T-cell (primary cell): ENCODE measurements around the gene MICU1. TPM values are rescaled to one million over a fixed set of nuclear protein-coding genes. Genes with fewer than 3 reads are reported as not detected.
A peak's percentile ranks its signal among the peaks of the same experiment; 100 is the strongest.

Experiments
- ATAC-seq, 4 experiments: fragments of 200-7000 bp in 3 of 4; fragments of 150-1000 bp in 1 of 4; cut with Tn5 transposase; replicated peaks in 1 of 4; 1 replicate in 3 of 4; 2 replicates in 1 of 4; pipeline ENCODE4 v1.10.0; 2021; ENCODE audit warnings: moderate library complexity in 3 of 4, mild to moderate bottlenecking in 2 of 4, moderate number of reproducible peaks in 1 of 4
- CTCF ChIA-PET, 2 donors: fragments of 300-600 bp; sonication (Branson Sonifier 250); formaldehyde crosslinking; loops; one replicate each; lab custom pipeline; 2022; ENCODE audit warnings: antibody characterized with exemption in 2 of 2; lab: Charles Lee
- POLR2A ChIA-PET, 2 donors: fragments of 300-600 bp; sonication (Branson Sonifier 250); formaldehyde crosslinking; loops; one replicate each; lab custom pipeline; 2022; ENCODE audit warnings: antibody characterized with exemption in 2 of 2; lab: Charles Lee
- DNase-seq, 35 experiments: peaks; one replicate each; pipeline versions ENCODE4 v3.0.0 to v3.0.0-alpha.2; 2013 to 2023
- H3K27ac ChIP-seq: one replicate; pipeline ENCODE4 v1.5.1; 2013; ENCODE audit warnings: low read length
- H3K27me3 ChIP-seq, 2 experiments: replicated peaks in 1 of 2; 1 replicate in 1 of 2; 2 replicates in 1 of 2; pipeline versions ENCODE4 v1.6.1 to v1.7.0; 2013; ENCODE audit warnings: low read length in 1 of 2, mixed read lengths in 1 of 2; ENCODE audit not compliant: control insufficient read depth in 2 of 2, insufficient read depth in 2 of 2; ENCODE audit errors: extremely low read depth in 1 of 2
- H3K36me3 ChIP-seq, 2 donors: 1 replicate in 1 of 2; 2 replicates in 1 of 2; pipeline versions ENCODE4 v1.6.1 to v1.7.0; 2013; ENCODE audit warnings: low read length in 1 of 2; ENCODE audit not compliant: control insufficient read depth in 2 of 2, insufficient read depth in 1 of 2; ENCODE audit errors: extremely low read depth in 1 of 2
- H3K4me1 ChIP-seq, 2 experiments: 1 replicate in 1 of 2; 2 replicates in 1 of 2; pipeline versions ENCODE4 v1.6.1 to v1.7.0; 2013; ENCODE audit warnings: low read length in 2 of 2, mixed read lengths in 1 of 2; ENCODE audit not compliant: insufficient read depth in 2 of 2, control insufficient read depth in 1 of 2; ENCODE audit errors: extremely low read depth in 1 of 2
- H3K4me3 ChIP-seq, 2 donors: 1 replicate in 1 of 2; 2 replicates in 1 of 2; pipeline versions ENCODE4 v1.5.1 to v1.7.0; 2013; ENCODE audit warnings: mild to moderate bottlenecking in 2 of 2, low read length in 1 of 2, moderate library complexity in 1 of 2; ENCODE audit not compliant: control insufficient read depth in 1 of 2; ENCODE audit errors: extremely low read depth in 1 of 2
- H3K9me3 ChIP-seq: 2 replicates; pipeline ENCODE4 v1.7.0; 2013
- H3K27ac Mint-ChIP-seq, 2 donors: one replicate each; pipeline ENCODE4 v1.8.0; 2020 to 2021; ENCODE audit warnings: mild to moderate bottlenecking in 2 of 2, mixed read lengths in 2 of 2
- H3K27me3 Mint-ChIP-seq, 2 donors: one replicate each; pipeline ENCODE4 v1.8.0; 2021 to 2022; ENCODE audit warnings: mixed read lengths in 2 of 2
- H3K36me3 Mint-ChIP-seq: one replicate; pipeline ENCODE4 v1.8.0; 2021; ENCODE audit warnings: mixed read lengths
- H3K4me1 Mint-ChIP-seq, 3 donors: one replicate each; pipeline ENCODE4 v1.8.0; 2020 to 2022; ENCODE audit warnings: mixed read lengths in 3 of 3, mild to moderate bottlenecking in 1 of 3
- H3K4me3 Mint-ChIP-seq, 3 donors: one replicate each; pipeline ENCODE4 v1.8.0; 2020 to 2022; ENCODE audit warnings: mild to moderate bottlenecking in 3 of 3, mixed read lengths in 3 of 3, moderate library complexity in 3 of 3
- H3K9me3 Mint-ChIP-seq, 3 donors: one replicate each; pipeline ENCODE4 v1.8.0; 2020 to 2022; ENCODE audit warnings: mixed read lengths in 3 of 3
- WGBS: methylation state at CpG from one replicate; pipeline ENCODE4 v1.1.5; 2013; ENCODE audit warnings: missing lambda C conversion rate; ENCODE audit not compliant: insufficient coverage; 5-methylcytosine and 5-hydroxymethylcytosine counted together
- total RNA-seq, 35 experiments: library from RNA in 6 of 35; stranded (reverse) in 6 of 35; fragments of 120-200 nt in 1 of 35; gene quantifications; one replicate each; pipeline versions ENCODE4 v1.2.1 to v1.2.4 and lab custom pipeline; 2013 to 2026

MICU1 gene
- total RNA-seq, 5 donors from 2014 or later (not counting 1 experiment from before 2014, with no cell fraction given) = 16.9 to 23.3 (median 19.9) TPM

GRCh38 chr10:72367301-72367960 lies 258.4 kb downstream of the MICU1 start:
- Mint-ChIP-seq H3K36me3 (peaks cover 9% of the 10 kb centered on the region), H3K9me3 (no peaks in the 10 kb centered on the region), H3K27ac (peak overlapping the region in 1 of 2 donors; percentile 72), H3K27me3 (no peaks in the 10 kb centered on the region), H3K4me1 (peaks cover 25 to 38% (median 31%) of the 10 kb centered on the region in 3 donors), H3K4me3 (no peak overlapping the region)
- 100% methylated on average over 2 of the region's 4 CpGs for WGBS
- POLR2A ChIA-PET = no interaction called here
- no peak for DNase-seq
- ATAC-seq = no peak
- Histone ChIP-seq H3K4me3 (no peak overlapping the region), H3K9me3 (no peaks in the 10 kb centered on the region), H3K36me3 (peaks cover 0 to 7% of the 10 kb centered on the region in 2 donors), H3K27me3 (peaks cover 0 to 3% of the 10 kb centered on the region in 2 experiments), H3K27ac (no peak overlapping the region), H3K4me1 (peaks cover 0 to 49% of the 10 kb centered on the region in 2 experiments)
- CTCF ChIA-PET = no interaction called here

GRCh38 chr10:72365106-72365895 lies 260.6 kb downstream of the MICU1 start:
- H3K4me1 ChIP-seq = peaks cover 0 to 32% of the 10 kb centered on the region in 2 experiments
- POLR2A ChIA-PET = interaction anchor here in 1 of 2 donors (0.5 to 0.6 kb wide), 2 partner anchors 469 to 871 kb away, joined by 3 to 7 read pairs; no protein-coding TSS in a partner anchor
- WGBS = 87% methylated on average over 5 of the region's 7 CpGs
- peaks cover 0 to 4% of the 10 kb centered on the region in 2 donors for H3K36me3 ChIP-seq
- Mint-ChIP-seq H3K27ac (peak overlapping the region; percentile 80 to 91), H3K27me3 (no peaks in the 10 kb centered on the region), H3K4me3 (peak overlapping the region in 1 of 3 donors; percentile 56), H3K36me3 (peaks cover 9% of the 10 kb centered on the region), H3K9me3 (no peaks in the 10 kb centered on the region), H3K4me1 (peaks cover 20 to 31% (median 26%) of the 10 kb centered on the region in 3 donors)
- ATAC-seq (no peak), DNase-seq (no peak)
- peaks cover 0 to 3% of the 10 kb centered on the region in 2 experiments for H3K27me3 ChIP-seq
- peak overlapping the region; percentile 63 for H3K27ac ChIP-seq
- no peaks in the 10 kb centered on the region for H3K9me3 ChIP-seq
- CTCF ChIA-PET = interaction anchor here (0.6 to 2.6 kb wide), 11 partner anchors 150 to 696 kb away, joined by 3 to 30 read pairs (median 5); partner anchors contain the start of gene ANAPC16 (in 1 of the 2)
- H3K4me3 ChIP-seq = no peak overlapping the region

- Mint-ChIP-seq H3K4me1 (peaks cover 15 to 21% (median 19%) of the 10 kb centered on the region in 3 donors), H3K36me3 (peaks cover 8% of the 10 kb centered on the region), H3K9me3 (no peaks in the 10 kb centered on the region), H3K27me3 (no peaks in the 10 kb centered on the region), H3K4me3 (peak overlapping the region in 2 of 3 donors; percentile 25 to 56), H3K27ac (peak overlapping the region; percentile 80 to 91)
- Histone ChIP-seq H3K36me3 (peaks cover 0 to 4% of the 10 kb centered on the region in 2 donors), H3K27ac (peak overlapping the region; percentile 63), H3K4me1 (peaks cover 0 to 23% of the 10 kb centered on the region in 2 experiments), H3K4me3 (peak overlapping the region in 1 of 2 donors; percentile 19), H3K27me3 (peaks cover 0 to 3% of the 10 kb centered on the region in 2 experiments), H3K9me3 (no peaks in the 10 kb centered on the region)
- ATAC-seq = peak; percentile 98 to 99 (median 99)
- POLR2A ChIA-PET = no interaction called here
- CTCF ChIA-PET = interaction anchor here (0.6 to 2.6 kb wide), 13 partner anchors 10 to 795 kb away, joined by 3 to 30 read pairs (median 4); partner anchors contain the start of gene ANAPC16 (in 1 of the 2)
- peak; percentile 67 to 91 (median 82) for DNase-seq
- WGBS = 0% methylated on average over 6 of the region's 12 CpGs
Observed at GRCh38 chr10:72364239-72364777, 261.6 kb downstream of the MICU1 start.

- H3K36me3 Mint-ChIP-seq = peaks cover 5% of the 10 kb centered on the region
- POLR2A ChIA-PET = interaction anchor here in 1 of 2 donors (0.8 kb wide), 1 partner anchor 476 kb away, joined by 4 read pairs; no protein-coding TSS in a partner anchor
- no peak overlapping the region for H3K4me3 ChIP-seq
- CTCF ChIA-PET = no interaction called here
- H3K27ac ChIP-seq = no peak overlapping the region
- WGBS = no CpG with 5 or more reads among the region's 4 CpGs
- ATAC-seq (no peak), DNase-seq (no peak)
- H3K4me1 Mint-ChIP-seq = peaks cover 27 to 31% (median 28%) of the 10 kb centered on the region in 3 donors
- no peaks in the 10 kb centered on the region for H3K27me3 ChIP-seq
- no peaks in the 10 kb centered on the region for H3K36me3 ChIP-seq
- H3K4me1 ChIP-seq = peaks cover 6 to 22% of the 10 kb centered on the region in 2 experiments
- no peaks in the 10 kb centered on the region for H3K9me3 ChIP-seq
- H3K27ac Mint-ChIP-seq = no peak overlapping the region
- H3K9me3 Mint-ChIP-seq = no peaks in the 10 kb centered on the region
- no peak overlapping the region for H3K4me3 Mint-ChIP-seq
- no peaks in the 10 kb centered on the region for H3K27me3 Mint-ChIP-seq
Observed at GRCh38 chr10:72356987-72357386, 268.9 kb downstream of the MICU1 start.

- no peaks in the 10 kb centered on the region for H3K27me3 ChIP-seq
- H3K27me3 Mint-ChIP-seq = no peaks in the 10 kb centered on the region
- ATAC-seq (no peak), DNase-seq (no peak)
- POLR2A ChIA-PET = no interaction called here
- WGBS = 100% methylated on average over 5 of the region's 6 CpGs
- H3K9me3 ChIP-seq = no peaks in the 10 kb centered on the region
- no peaks in the 10 kb centered on the region for H3K9me3 Mint-ChIP-seq
- CTCF ChIA-PET = interaction anchor here in 1 of 2 donors (0.6 kb wide), 1 partner anchor 13 kb away, joined by 3 read pairs; no protein-coding TSS in a partner anchor
- H3K4me1 Mint-ChIP-seq = peaks cover 36 to 40% (median 36%) of the 10 kb centered on the region in 3 donors
- peak overlapping the region in 2 of 3 donors; percentile 54 to 97 for H3K4me3 Mint-ChIP-seq
- H3K36me3 Mint-ChIP-seq = peaks cover 13% of the 10 kb centered on the region
- H3K27ac Mint-ChIP-seq = peak overlapping the region in 1 of 2 donors; percentile 12
- no peak overlapping the region for H3K4me3 ChIP-seq
- H3K36me3 ChIP-seq = peaks cover 0 to 2% of the 10 kb centered on the region in 2 donors
- H3K4me1 ChIP-seq = peaks cover 6 to 26% of the 10 kb centered on the region in 2 experiments
- no peak overlapping the region for H3K27ac ChIP-seq
Observed at GRCh38 chr10:72356115-72356514, 269.8 kb downstream of the MICU1 start.
